Glutamatergic neuron (in vitro differentiated cells): ENCODE measurements around the gene CACNB2. TPM values are rescaled to one million over a fixed set of nuclear protein-coding genes. Genes with fewer than 3 reads are reported as not detected.
"Not testable (repeated sequence)": the region's sequence is repeated elsewhere in the genome, so short reads cannot be mapped to it uniquely, and the experiment has no call there.

Source experiments
- DNase-seq: peaks from one replicate; pipeline ENCODE4 v3.0.0; 2022
- H3K27ac Mint-ChIP-seq: one replicate; pipeline ENCODE4 v1.8.0; 2020; ENCODE audit warnings: mild to moderate bottlenecking, mixed read lengths, inconsistent platforms; ENCODE audit not compliant: unreplicated experiment
- H3K27me3 Mint-ChIP-seq: one replicate; pipeline ENCODE4 v1.8.0; 2020; ENCODE audit warnings: mild to moderate bottlenecking, moderate library complexity, mixed read lengths, inconsistent platforms; ENCODE audit not compliant: unreplicated experiment
- H3K36me3 Mint-ChIP-seq: one replicate; pipeline ENCODE4 v1.8.0; 2020; ENCODE audit warnings: mild to moderate bottlenecking, mixed read lengths, inconsistent platforms; ENCODE audit not compliant: unreplicated experiment
- H3K4me1 Mint-ChIP-seq: one replicate; pipeline ENCODE4 v1.8.0; 2020; ENCODE audit warnings: mild to moderate bottlenecking, low read depth, mixed read lengths, inconsistent platforms; ENCODE audit not compliant: unreplicated experiment
- H3K4me3 Mint-ChIP-seq: one replicate; pipeline ENCODE4 v1.8.0; 2020; ENCODE audit warnings: mild to moderate bottlenecking, mixed read lengths, inconsistent platforms; ENCODE audit not compliant: unreplicated experiment
- H3K9me3 Mint-ChIP-seq: one replicate; pipeline ENCODE4 v1.8.0; 2020; ENCODE audit warnings: mild to moderate bottlenecking, moderate library complexity, mixed read lengths, inconsistent platforms; ENCODE audit not compliant: unreplicated experiment
- CTCF ChIP-seq: fragments of 200-600 bp; sonication (generic); IDR thresholded peaks from one replicate; pipeline ENCODE4 v1.5.0; 2021; ENCODE audit not compliant: partially characterized antibody, unreplicated experiment
- total RNA-seq: library from RNA; stranded (reverse); fragmentation: NEBNext Ultra II Directional; extraction: Animal tissue kit (Norgen Biotek cat#: 25700); gene quantifications from one replicate; pipeline ENCODE4 v1.2.1, GENCODE V29; 2021; ENCODE audit not compliant: unreplicated experiment

Gene CACNB2
- total RNA-seq, 1 donor from 2014 or later = 3.2 TPM

- DNase-seq = no peak
- no peaks in the 10 kb centered on the region for H3K9me3 Mint-ChIP-seq
- H3K36me3 Mint-ChIP-seq = no peaks in the 10 kb centered on the region
- peaks cover 1% of the 10 kb centered on the region for H3K27me3 Mint-ChIP-seq
- no peak for TF ChIP-seq CTCF
- no peak overlapping the region for H3K27ac Mint-ChIP-seq
- H3K4me3 Mint-ChIP-seq = no peak overlapping the region
- H3K4me1 Mint-ChIP-seq = no peaks in the 10 kb centered on the region
These were observed 299.4 kb downstream of the CACNB2 start for GRCh38 chr10:18439601-18440000.

- not testable (repeated sequence) for H3K4me3 Mint-ChIP-seq, H3K27me3 Mint-ChIP-seq, H3K36me3 Mint-ChIP-seq, DNase-seq, H3K9me3 Mint-ChIP-seq, H3K27ac Mint-ChIP-seq, H3K4me1 Mint-ChIP-seq
These were observed 305.4 kb downstream of the CACNB2 start for GRCh38 chr10:18445635-18446034.

GRCh38 chr10:18446205-18446604, 306.0 kb downstream of the CACNB2 start:
- H3K27ac Mint-ChIP-seq = no peak overlapping the region
- H3K27me3 Mint-ChIP-seq = peaks cover 2% of the 10 kb centered on the region
- H3K4me1 Mint-ChIP-seq = no peaks in the 10 kb centered on the region
- H3K4me3 Mint-ChIP-seq = no peak overlapping the region
- DNase-seq = no peak
- H3K9me3 Mint-ChIP-seq = no peaks in the 10 kb centered on the region
- H3K36me3 Mint-ChIP-seq = no peaks in the 10 kb centered on the region
- TF ChIP-seq CTCF = no peak

- Mint-ChIP-seq H3K36me3 (no peaks in the 10 kb centered on the region), H3K27ac (no peak overlapping the region), H3K27me3 (peaks cover 2% of the 10 kb centered on the region), H3K9me3 (no peaks in the 10 kb centered on the region), H3K4me1 (no peaks in the 10 kb centered on the region), H3K4me3 (no peak overlapping the region)
- DNase-seq = no peak
- no peak for TF ChIP-seq CTCF
These were observed 309.4 kb downstream of the CACNB2 start for GRCh38 chr10:18449611-18450026.

- TF ChIP-seq CTCF = no peak
- Mint-ChIP-seq H3K4me3 (no peak overlapping the region), H3K36me3 (no peaks in the 10 kb centered on the region), H3K9me3 (no peaks in the 10 kb centered on the region), H3K4me1 (no peaks in the 10 kb centered on the region), H3K27me3 (peaks cover 2% of the 10 kb centered on the region), H3K27ac (no peak overlapping the region)
- no peak for DNase-seq
These were observed 310.1 kb downstream of the CACNB2 start for GRCh38 chr10:18450298-18450697.
